Activated B cell treated with CpG ODN at 0.5 μM for 24 hours (primary cell): ENCODE data around the gene SCGB1D2. TPM values are rescaled to one million over a fixed set of nuclear protein-coding genes. Genes with fewer than 3 reads are reported as not detected.

Experiments
- ATAC-seq: fragments of 200-7000 bp; cut with Tn5 transposase; one replicate; pipeline ENCODE4 v1.10.0; 2021; ENCODE audit warnings: low read depth, mild to moderate bottlenecking, moderate library complexity
- CTCF ChIA-PET: fragments of 350-600 bp; sonication (Branson Sonifier 250); formaldehyde crosslinking; loops from one replicate; lab custom pipeline; 2021; ENCODE audit warnings: antibody characterized with exemption; lab: Charles Lee
- POLR2A ChIA-PET: fragments of 350-600 bp; sonication (Branson Sonifier 250); formaldehyde crosslinking; loops from one replicate; lab custom pipeline; 2021; ENCODE audit warnings: antibody characterized with exemption; lab: Charles Lee
- DNase-seq: peaks from one replicate; pipeline ENCODE4 v3.0.0; 2022
- H3K27ac Mint-ChIP-seq: one replicate; pipeline ENCODE4 v1.8.0; 2020; ENCODE audit warnings: mixed read lengths
- H3K27me3 Mint-ChIP-seq: one replicate; pipeline ENCODE4 v1.8.0; 2021; ENCODE audit warnings: mixed read lengths
- H3K36me3 Mint-ChIP-seq: one replicate; pipeline ENCODE4 v1.8.0; 2021; ENCODE audit warnings: low read depth, mixed read lengths
- H3K4me1 Mint-ChIP-seq: one replicate; pipeline ENCODE4 v1.8.0; 2021; ENCODE audit warnings: mixed read lengths
- H3K4me3 Mint-ChIP-seq: one replicate; pipeline ENCODE4 v1.8.0; 2020; ENCODE audit warnings: mild to moderate bottlenecking, mixed read lengths
- H3K9me3 Mint-ChIP-seq: one replicate; pipeline ENCODE4 v1.8.0; 2020; ENCODE audit warnings: mixed read lengths
- intact Hi-C: fragments of 100-400 bp; cut with micrococcal nuclease; formaldehyde crosslinking; loops from one replicate; pipeline ENCODE4 v1.15.1; 2024
- total RNA-seq: library from RNA; stranded (reverse); gene quantifications from 2 replicates; pipeline ENCODE4 v1.2.3, GENCODE V29; 2022
- TF ChIP-seq, protein P1 (sequence below): fragments of 200-600 bp; IDR thresholded peaks from one replicate; pipeline ENCODE4 v1.8.0; 2022; ENCODE audit warnings: antibody characterized with exemption, mild to moderate bottlenecking

SCGB1D2 gene
- total RNA-seq, 1 donor from 2014 or later: not detected

DNA sequence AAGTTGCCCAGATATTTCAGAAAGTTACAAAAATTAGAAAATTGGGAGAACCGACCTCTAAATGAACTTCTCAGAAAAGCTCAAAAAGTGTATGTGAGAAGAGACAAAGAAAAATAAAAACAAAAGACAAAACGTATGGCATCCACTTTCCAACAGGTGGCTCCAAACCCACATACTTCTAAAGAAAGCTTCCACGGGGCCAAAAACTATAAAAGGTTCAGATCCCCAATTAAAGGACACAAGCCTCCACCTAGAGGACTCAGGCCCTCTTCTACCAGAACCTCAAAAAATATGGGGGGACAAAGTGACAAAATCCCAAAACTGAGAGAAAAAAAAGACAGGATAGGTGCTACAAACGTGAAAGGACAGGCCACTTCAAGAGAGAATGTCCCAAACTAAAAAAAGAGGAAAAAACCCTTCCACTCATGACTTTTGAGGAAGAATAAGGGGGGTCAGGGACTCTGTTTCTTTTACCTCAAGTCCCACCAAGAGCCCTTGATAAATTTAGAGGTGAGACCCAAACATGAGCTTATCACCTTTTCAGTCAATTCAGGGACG is 24.8 kb upstream of the SCGB1D2 start:
- no peaks in the 10 kb centered on the region for H3K4me1 Mint-ChIP-seq
- no peak overlapping the region for H3K4me3 Mint-ChIP-seq
- peaks cover 14% of the 10 kb centered on the region for H3K9me3 Mint-ChIP-seq
- TF ChIP-seq, protein P1, sequence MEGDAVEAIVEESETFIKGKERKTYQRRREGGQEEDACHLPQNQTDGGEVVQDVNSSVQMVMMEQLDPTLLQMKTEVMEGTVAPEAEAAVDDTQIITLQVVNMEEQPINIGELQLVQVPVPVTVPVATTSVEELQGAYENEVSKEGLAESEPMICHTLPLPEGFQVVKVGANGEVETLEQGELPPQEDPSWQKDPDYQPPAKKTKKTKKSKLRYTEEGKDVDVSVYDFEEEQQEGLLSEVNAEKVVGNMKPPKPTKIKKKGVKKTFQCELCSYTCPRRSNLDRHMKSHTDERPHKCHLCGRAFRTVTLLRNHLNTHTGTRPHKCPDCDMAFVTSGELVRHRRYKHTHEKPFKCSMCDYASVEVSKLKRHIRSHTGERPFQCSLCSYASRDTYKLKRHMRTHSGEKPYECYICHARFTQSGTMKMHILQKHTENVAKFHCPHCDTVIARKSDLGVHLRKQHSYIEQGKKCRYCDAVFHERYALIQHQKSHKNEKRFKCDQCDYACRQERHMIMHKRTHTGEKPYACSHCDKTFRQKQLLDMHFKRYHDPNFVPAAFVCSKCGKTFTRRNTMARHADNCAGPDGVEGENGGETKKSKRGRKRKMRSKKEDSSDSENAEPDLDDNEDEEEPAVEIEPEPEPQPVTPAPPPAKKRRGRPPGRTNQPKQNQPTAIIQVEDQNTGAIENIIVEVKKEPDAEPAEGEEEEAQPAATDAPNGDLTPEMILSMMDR: no peak
- peaks cover 7% of the 10 kb centered on the region for H3K27me3 Mint-ChIP-seq
- ATAC-seq (no peak), DNase-seq (no peak)
- H3K36me3 Mint-ChIP-seq: no peaks in the 10 kb centered on the region
- POLR2A ChIA-PET: no interaction called here
- CTCF ChIA-PET: no interaction called here
- intact Hi-C loops: no loop called here
- H3K27ac Mint-ChIP-seq: no peak overlapping the region

DNA sequence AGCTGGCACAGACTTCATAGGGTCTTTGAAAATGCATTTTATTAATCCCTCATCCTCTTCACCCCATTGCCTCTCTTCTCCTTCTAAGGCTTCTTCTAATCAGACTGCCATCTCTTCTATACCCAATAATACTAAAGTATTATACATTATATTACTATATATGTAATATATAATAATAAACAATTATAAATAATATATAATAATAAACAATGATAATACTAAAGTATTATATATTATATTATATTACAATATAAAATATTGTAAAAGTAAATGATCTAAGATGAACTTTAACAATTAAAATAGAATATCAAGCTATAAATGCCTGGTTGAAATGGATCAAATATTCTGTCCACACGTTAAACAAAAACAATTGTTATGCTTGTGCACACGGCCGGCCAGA is 20.5 kb upstream of the SCGB1D2 start:
- DNase-seq (no peak), ATAC-seq (no peak)
- no peaks in the 10 kb centered on the region for H3K4me1 Mint-ChIP-seq
- no peaks in the 10 kb centered on the region for H3K36me3 Mint-ChIP-seq
- peaks cover 5% of the 10 kb centered on the region for H3K27me3 Mint-ChIP-seq
- H3K9me3 Mint-ChIP-seq: peaks cover 35% of the 10 kb centered on the region
- no peak overlapping the region for H3K27ac Mint-ChIP-seq
- CTCF ChIA-PET: no interaction called here
- no peak overlapping the region for H3K4me3 Mint-ChIP-seq
- intact Hi-C loops: no loop called here
- POLR2A ChIA-PET: no interaction called here
- TF ChIP-seq, protein P1: no peak

DNA sequence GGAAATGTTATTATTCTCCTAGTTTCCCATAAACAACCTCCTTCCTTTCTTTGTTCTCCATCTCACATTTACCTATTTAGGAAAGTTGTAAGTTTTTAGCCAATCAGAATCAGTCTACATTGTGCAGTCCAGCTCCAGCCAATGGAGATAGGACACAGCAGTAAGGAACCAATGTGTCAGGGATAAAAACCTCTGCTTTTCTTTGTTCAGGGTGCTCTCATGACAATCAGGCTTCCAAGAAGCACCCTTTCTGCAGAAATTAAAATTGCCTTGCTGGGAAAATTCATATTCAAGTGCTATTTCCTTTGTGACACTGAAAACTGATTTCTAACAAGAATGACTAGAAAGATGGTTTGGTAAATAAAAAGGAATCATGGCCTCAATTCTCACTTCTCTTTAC is 18.9 kb upstream of the SCGB1D2 start:
- Mint-ChIP-seq H3K4me1 (no peaks in the 10 kb centered on the region), H3K36me3 (no peaks in the 10 kb centered on the region), H3K27ac (no peak overlapping the region), H3K9me3 (peaks cover 35% of the 10 kb centered on the region), H3K4me3 (no peak overlapping the region), H3K27me3 (peaks cover 2% of the 10 kb centered on the region)
- TF ChIP-seq, protein P1: no peak
- DNase-seq (no peak), ATAC-seq (no peak)
- intact Hi-C loops: no loop called here
- ChIA-PET POLR2A (no interaction called here), CTCF (no interaction called here)

- no peaks in the 10 kb centered on the region for H3K4me1 Mint-ChIP-seq
- TF ChIP-seq, protein P1: no peak
- intact Hi-C loops: no loop called here
- no peak overlapping the region for H3K4me3 Mint-ChIP-seq
- POLR2A ChIA-PET: no interaction called here
- H3K27me3 Mint-ChIP-seq: peaks cover 32% of the 10 kb centered on the region
- DNase-seq (no peak), ATAC-seq (no peak)
- no peak overlapping the region for H3K27ac Mint-ChIP-seq
- CTCF ChIA-PET: no interaction called here
- no peaks in the 10 kb centered on the region for H3K9me3 Mint-ChIP-seq
- H3K36me3 Mint-ChIP-seq: no peaks in the 10 kb centered on the region
Measured at GRCh38 chr11:62233730-62234129, 8.3 kb upstream of the SCGB1D2 start.

- ChIA-PET CTCF (no interaction called here), POLR2A (no interaction called here)
- ATAC-seq: no peak
- no peak overlapping the region for H3K27ac Mint-ChIP-seq
- H3K36me3 Mint-ChIP-seq: no peaks in the 10 kb centered on the region
- intact Hi-C loops: no loop called here
- DNase-seq: no peak
- no peaks in the 10 kb centered on the region for H3K4me1 Mint-ChIP-seq
- H3K27me3 Mint-ChIP-seq: peaks cover 28% of the 10 kb centered on the region
- TF ChIP-seq, protein P1: no peak
- H3K9me3 Mint-ChIP-seq: no peaks in the 10 kb centered on the region
- no peak overlapping the region for H3K4me3 Mint-ChIP-seq
Measured at GRCh38 chr11:62236187-62236586, 5.9 kb upstream of the SCGB1D2 start.
